GM08714 (cell line): ENCODE data around the gene KCNH4.
"Not testable (repeated sequence)": the region's sequence is repeated elsewhere in the genome, so short reads cannot be mapped to it uniquely, and the experiment has no call there.

Experiments used
- H3K4me3 ChIP-seq: fragments of 200-500 bp; sonication (Bioruptor generic); 2 replicates; pipeline ENCODE4 v1.5.1; 2014; ENCODE audit warnings: mild to moderate bottlenecking, low read length, inconsistent platforms
- ZNF274 ChIP-seq: IDR thresholded peaks from 2 replicates; pipeline ENCODE4 v1.6.1; 2012; ENCODE audit warnings: mild to moderate bottlenecking, low read depth, low read length

The KCNH4 gene

DNA sequence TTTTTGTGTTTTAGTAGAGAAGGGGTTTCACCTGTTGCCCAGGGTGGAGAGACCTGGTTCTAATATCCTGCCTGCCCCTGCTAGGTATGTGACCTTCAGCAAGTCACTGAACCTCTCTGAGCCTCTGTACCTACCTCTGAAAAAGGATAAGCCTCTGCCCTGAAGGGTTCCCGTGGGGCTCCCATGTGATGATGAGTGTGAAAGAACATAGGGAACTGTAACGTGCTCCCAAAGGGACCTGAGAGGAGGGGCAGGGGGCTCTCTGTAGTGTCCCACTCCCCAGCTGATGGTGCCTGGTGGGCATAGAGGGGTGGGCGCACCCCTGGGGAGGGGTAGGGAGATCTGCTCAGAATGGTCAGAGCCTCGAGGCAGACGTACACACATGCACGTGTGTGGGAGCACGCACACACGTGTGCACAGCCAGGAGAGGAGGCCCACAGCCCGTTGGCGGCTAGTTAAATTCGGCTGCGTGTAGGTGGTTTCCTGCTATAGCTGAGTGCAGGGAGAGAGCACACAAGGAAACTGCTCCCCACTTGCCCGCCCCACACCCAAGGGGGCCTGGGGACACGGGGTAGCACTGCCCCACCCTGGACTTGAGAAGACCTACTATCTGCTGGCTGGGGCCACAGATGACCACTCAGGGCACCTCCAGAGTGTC lies 6.7 kb downstream of the KCNH4 start:
- no peak overlapping the region for H3K4me3 ChIP-seq
- no peak for TF ChIP-seq ZNF274

DNA sequence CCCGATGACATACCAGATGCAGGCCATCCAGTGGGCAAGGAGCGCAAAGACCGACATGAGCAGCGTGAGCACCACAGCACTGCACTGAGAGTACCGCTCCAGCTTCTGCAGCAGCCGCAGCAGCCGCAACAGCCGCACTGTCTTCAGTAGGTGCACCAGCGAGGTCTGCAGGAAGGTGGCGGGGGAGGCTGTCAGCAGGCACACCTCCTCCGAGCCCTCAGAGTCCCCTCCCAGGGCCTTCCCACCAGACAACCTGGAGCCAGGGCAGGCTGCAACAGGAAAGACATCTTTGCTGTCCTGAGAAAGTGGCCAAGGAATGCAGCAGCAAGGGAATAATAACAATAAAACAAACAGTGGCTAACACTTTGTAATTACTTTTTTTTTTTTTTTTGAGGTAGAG lies 9.1 kb downstream of the KCNH4 start:
- no peak overlapping the region for H3K4me3 ChIP-seq
- TF ChIP-seq ZNF274, result no peak

DNA sequence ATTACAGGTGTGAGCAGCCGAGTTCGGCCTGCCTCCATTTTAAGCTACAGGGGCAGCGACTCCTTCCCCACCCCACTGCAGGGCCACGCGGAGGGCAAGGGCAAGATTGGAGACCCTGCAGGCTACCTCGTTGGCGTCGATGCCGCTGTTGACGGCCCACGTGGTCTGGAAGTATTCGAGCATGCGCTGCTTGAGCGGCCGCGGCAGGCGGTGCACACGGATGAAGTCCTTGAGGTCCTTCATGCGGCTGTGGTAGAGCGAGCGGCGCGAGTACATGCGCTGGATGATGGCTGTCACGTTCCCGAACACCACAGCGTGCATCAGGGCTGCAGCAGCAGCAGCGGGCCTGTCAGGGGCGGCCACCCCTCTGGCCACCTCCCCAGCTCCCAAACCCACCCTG lies 11.6 kb downstream of the KCNH4 start:
- H3K4me3 ChIP-seq, result no peak overlapping the region
- TF ChIP-seq ZNF274, result no peak

GRCh38 chr17:42167807-42168206 lies 13.1 kb downstream of the KCNH4 start:
- no peak overlapping the region for H3K4me3 ChIP-seq
- TF ChIP-seq ZNF274, result no peak

DNA sequence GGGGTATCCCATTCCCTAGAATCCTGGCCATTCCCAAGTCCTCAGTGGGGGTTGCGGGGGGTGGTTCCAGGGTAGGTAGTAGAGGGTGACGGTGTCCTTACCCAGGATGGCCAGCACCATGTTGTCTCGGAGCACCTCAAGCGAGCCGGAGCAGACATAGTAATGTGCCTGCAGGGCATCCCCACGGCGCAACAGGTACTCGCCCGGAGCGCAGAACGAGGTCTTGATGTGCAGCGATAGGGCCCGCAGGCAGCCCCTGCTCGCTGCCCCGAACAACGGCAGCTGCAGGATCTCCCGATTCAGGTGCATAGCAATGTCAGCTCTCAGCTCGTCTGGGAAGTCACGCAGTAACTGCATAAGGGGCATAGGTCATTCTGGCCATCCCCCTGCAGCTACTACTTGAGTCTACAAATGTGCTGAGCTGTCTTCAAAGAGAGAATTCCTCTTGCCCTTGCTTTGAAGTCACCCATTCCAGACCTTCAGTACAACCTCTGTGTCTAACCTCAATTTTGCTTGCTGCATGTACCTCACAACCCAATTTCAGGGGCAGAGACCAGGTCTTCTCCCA lies 14.7 kb downstream of the KCNH4 start:
- no peak overlapping the region for H3K4me3 ChIP-seq
- no peak for TF ChIP-seq ZNF274

- TF ChIP-seq ZNF274, result no peak
- H3K4me3 ChIP-seq, result no peak overlapping the region
Measured at GRCh38 chr17:42165751-42166150, 15.2 kb downstream of the KCNH4 start.

DNA sequence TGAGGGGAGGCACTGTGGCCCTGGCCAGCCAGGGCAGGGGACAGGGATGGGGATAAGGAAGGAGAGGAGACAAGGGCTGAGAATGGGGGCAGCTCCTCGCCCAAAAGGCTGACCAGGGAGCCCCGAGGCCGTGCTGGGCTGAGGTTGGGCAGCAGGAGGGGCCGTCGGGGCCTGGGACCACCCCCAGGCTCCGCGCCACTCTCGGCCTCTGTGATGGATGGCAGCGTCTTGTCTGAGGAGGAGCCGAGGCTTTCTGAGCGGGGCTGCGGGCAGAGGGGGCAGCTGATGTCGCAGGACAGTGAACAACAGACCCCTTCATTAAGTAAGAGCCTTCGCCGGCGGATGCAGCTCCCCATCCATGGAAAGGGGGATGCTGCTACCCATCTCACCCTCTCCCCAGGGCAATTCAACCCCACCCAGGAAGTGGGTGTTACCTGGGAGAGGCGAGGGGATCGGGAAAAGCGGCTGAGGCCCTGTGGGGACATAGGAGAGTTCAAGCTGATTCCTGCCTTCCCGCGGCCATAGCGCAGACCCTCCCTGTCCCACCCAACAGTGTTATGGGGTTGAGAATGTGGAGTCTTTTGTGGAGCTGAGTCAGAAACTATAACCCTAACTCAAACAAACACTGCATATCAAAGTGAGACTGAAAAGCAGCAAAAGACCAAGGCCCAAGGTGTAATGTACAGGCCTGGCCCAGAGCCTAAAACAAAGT lies 17.1 kb downstream of the KCNH4 start:
- no peak overlapping the region for H3K4me3 ChIP-seq
- TF ChIP-seq ZNF274, result no peak

DNA sequence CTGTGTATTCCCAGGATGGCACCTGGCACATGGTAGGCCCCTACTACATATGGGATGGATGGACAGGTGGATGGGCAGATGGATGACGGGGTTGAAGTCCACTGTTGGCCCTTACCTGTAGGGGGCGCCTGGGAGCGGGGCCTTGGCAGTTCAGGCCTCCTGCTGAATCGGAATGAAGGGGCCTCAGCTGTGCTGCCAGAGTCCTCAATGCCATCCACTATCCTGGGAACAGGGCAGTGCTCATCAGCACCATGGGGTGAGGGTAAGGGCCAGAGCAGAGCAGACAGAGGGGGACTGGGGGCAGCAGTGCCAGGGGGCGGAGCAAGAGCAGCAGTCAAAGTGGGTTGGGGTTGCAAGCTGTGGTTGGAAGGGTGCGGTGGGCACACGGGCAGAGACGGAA lies 17.8 kb downstream of the KCNH4 start:
- H3K4me3 ChIP-seq, result no peak overlapping the region
- no peak for TF ChIP-seq ZNF274

- no peak overlapping the region for H3K4me3 ChIP-seq
- no peak for TF ChIP-seq ZNF274
Measured at GRCh38 chr17:42160531-42160910, 20.4 kb downstream of the KCNH4 start.

DNA sequence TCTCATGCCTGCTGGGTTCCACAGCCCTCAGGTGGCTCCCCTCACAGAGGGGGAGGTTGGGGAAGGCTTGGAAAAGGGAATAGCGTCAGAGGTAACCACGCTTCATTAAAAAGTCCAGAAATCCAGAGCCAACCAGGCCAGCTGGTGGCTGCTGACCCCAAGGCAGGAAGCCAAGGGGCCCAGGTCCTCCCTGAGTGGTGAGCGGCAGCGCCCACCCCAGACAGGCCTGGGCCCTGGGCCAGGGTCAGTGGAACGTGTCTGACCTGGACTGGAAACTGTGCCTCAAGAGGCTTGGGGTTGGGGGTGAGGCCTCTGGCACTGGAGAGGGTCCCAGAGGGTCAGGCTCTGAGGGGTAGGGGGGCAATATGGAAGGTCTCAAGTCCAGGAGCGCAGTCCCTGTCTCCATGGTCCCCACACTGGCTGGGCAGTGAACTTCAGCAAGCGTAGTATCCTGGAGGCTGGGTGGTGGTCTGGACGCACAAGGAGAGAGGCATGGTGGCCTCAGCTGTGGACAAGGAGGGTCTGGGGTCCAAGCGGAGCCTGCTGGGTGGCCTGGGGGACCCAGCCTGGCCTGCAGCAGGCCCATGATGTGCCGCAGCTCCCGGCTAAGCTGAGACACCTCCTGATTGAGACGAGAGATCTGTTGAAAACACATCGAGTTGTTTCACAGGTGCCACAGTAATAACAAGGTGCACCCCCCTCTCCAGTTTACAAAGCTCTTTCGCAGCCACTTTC lies 21.0 kb downstream of the KCNH4 start:
- TF ChIP-seq ZNF274, result no peak
- H3K4me3 ChIP-seq, result no peak overlapping the region

- peak overlapping the region; percentile 57; the same call in 1 of the 2 replicates for H3K4me3 ChIP-seq
- no peak for TF ChIP-seq ZNF274
Measured at GRCh38 chr17:42155614-42156045, 25.3 kb downstream of the KCNH4 start.

- TF ChIP-seq ZNF274, result no peak
- peak overlapping the region; percentile 97 for H3K4me3 ChIP-seq
Measured at GRCh38 chr17:42153919-42154742, 26.8 kb downstream of the KCNH4 start.

DNA sequence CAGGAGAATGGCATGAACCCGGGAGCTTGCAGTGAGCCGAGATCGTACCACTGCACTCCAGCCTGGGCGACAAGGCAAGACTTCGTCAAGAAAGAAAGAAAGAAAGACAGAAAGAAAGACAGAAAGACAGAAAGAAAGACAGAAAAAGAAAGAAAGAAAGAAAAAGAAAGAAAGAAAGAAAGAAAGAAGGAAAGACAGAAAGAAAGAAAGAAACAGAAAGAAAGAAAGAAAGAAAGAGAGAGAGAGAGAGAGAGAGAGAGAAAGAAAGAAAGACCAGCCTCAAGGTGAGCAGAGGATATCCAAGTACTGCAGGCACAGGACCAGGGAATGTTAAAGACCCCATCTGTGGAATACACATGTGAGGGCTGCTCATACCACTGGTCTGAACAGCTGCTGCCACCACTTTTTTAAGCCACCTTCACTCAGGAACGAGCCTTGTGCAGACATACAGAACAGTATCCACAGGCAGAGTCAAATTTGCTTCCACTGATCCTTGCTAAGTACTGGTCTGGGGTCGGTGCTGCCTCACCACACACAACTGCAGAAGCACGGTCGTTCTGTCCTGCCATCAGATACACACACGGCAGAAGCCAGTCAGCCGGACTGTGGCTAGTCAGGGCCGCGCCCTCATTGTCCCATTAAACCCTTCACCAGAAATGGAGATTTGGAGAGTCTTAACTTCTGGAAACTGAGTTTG lies 33.9 kb downstream of the KCNH4 start:
- no peak overlapping the region for H3K4me3 ChIP-seq
- TF ChIP-seq ZNF274, result no peak

GRCh38 chr17:42143138-42143537 lies 37.8 kb downstream of the KCNH4 start:
- H3K4me3 ChIP-seq, result not testable (repeated sequence)
